Measurements from ENCODE around the gene GAST.

Gene GAST, protein sequence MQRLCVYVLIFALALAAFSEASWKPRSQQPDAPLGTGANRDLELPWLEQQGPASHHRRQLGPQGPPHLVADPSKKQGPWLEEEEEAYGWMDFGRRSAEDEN

DNA sequence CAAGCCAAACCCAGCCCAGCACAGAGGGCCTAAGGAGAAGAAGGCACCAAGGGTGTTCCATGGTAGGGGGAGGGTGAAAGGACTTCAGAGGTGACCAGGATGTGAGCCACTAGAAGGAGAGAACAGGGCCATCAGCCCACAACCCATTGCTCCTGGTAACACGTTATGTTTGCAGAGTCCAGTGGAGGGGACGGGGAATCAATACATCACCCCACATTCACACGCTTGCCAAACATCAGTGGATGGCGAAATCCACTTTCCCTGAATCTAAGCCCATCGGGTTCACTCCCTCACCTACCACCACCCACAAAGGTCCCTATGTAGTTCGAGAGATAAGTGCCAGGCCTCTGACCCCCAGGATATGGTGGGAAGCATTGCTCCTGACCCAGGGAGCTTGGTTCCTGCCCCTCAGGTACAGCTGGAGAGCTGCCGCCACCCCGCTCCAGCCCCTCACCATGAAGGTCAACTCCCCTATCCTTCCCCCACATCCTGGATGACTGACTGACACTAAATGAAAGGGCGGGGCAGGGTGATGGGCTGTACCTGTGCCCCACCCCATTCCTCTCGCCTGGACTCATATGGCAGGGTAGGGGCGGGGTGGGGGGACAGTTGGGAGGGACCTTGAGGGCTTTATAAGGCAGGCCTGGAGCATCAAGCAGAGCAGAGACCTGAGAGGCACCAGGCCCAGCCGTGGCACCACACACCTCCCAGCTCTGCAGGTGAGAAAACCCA lies at the start of gene GAST:
GAST (plus strand) TSS at position 663 of the 732 bp plus-strand sequence. CDS start 3,106 bp downstream, outside the sequence.
- H3K4me1 ChIP-seq (ENCODE audit: control insufficient read depth, insufficient read depth, low read length): no peaks in the 10 kb centered on the region
- H3K36me3 ChIP-seq (ENCODE audit: control insufficient read depth in 2 of 2, insufficient read depth in 2 of 2, low read length in 2 of 2): no peaks in the 10 kb centered on the region
- no peak within 1 kb of the TSS for H3K4me3 ChIP-seq (ENCODE audit: low read length in 2 of 2)
- no peaks in the 10 kb centered on the region for H3K9me3 ChIP-seq (ENCODE audit: control insufficient read depth in 2 of 2, low read length in 2 of 2)
- H3K27ac ChIP-seq (ENCODE audit: low read length): no peak within 1 kb of the TSS
- no peak within 1 kb of the TSS for H3K9ac ChIP-seq (ENCODE audit: low read length in 2 of 2)
- H3K27me3 ChIP-seq (ENCODE audit: control insufficient read depth in 1 of 2, insufficient read depth in 2 of 2, low read length in 2 of 2): peaks cover 0 to 2% of the 10 kb centered on the region in 2 donors

DNA sequence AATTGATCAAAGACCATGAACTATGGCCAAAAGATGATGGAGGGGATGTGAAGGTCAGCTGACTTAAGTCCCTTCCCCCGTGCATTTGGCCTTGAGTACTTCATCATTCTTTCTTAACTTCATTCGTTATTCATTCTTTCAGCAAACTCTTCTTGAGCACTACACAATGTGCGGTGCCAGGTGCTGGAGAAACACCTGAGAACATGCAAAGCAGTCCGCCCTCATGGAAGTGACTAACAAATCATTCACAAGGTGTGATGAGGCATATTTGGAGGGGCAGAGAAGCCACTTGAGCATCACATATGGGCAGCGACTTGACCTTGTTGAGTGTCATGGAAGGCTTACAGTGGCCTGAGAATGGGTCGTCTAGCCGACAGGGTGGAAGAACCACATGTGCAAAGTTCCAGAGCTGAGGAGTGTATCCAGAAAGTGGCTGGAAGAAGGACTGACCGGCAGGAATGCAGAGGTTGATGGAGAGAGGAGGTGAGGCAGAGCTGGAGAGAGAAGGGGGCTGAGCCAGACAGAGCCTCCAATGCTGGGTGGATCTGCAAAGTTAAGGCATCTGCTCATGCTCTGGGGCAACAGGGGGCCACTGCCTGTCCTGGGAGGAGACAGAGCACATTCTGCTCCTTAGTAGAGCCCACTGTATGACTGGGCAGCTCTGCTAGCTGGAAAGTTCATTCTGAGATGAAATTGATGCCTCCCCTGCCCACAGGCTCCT lies 48.5 kb upstream of the GAST start:
- H3K4me1 ChIP-seq (ENCODE audit: control insufficient read depth, insufficient read depth, low read length): peaks cover 21% of the 10 kb centered on the region

DNA sequence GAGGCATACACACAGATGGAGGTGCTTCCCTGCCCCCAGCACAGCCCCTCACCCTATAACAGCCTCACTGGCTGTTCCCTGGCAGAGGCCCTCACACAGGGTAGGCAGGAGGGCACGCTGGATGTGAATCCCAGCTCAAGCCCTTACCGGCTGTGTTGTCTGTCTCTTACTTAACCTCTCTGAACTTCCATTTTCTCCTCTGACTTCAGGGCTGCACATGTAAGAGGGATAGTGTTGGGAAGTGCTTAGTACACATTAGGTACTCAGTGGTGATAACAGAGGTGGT lies 48.0 kb upstream of the GAST start:
- Histone ChIP-seq H3K9me3 (ENCODE audit: control insufficient read depth in 2 of 2, low read length in 2 of 2) (no peaks in the 10 kb centered on the region), H3K36me3 (ENCODE audit: control insufficient read depth in 2 of 2, insufficient read depth in 2 of 2, low read length in 2 of 2) (no peaks in the 10 kb centered on the region), H3K4me3 (ENCODE audit: low read length in 2 of 2) (no peak overlapping the region), H3K27ac (ENCODE audit: low read length) (no peak overlapping the region), H3K27me3 (ENCODE audit: control insufficient read depth in 1 of 2, insufficient read depth in 2 of 2, low read length in 2 of 2) (no peaks in the 10 kb centered on the region), H3K9ac (ENCODE audit: low read length in 2 of 2) (no peak overlapping the region), H3K4me1 (ENCODE audit: control insufficient read depth, insufficient read depth, low read length) (peaks cover 21% of the 10 kb centered on the region)

More for the DNA sequence above, 48.5 kb upstream of the GAST start:
- H3K9me3 ChIP-seq (ENCODE audit: control insufficient read depth in 2 of 2, low read length in 2 of 2): no peaks in the 10 kb centered on the region
- no peak overlapping the region for H3K4me3 ChIP-seq (ENCODE audit: low read length in 2 of 2)
- H3K9ac ChIP-seq (ENCODE audit: low read length in 2 of 2): no peak overlapping the region
- no peaks in the 10 kb centered on the region for H3K27me3 ChIP-seq (ENCODE audit: control insufficient read depth in 1 of 2, insufficient read depth in 2 of 2, low read length in 2 of 2)
- no peak overlapping the region for H3K27ac ChIP-seq (ENCODE audit: low read length)
- no peaks in the 10 kb centered on the region for H3K36me3 ChIP-seq (ENCODE audit: control insufficient read depth in 2 of 2, insufficient read depth in 2 of 2, low read length in 2 of 2)

DNA sequence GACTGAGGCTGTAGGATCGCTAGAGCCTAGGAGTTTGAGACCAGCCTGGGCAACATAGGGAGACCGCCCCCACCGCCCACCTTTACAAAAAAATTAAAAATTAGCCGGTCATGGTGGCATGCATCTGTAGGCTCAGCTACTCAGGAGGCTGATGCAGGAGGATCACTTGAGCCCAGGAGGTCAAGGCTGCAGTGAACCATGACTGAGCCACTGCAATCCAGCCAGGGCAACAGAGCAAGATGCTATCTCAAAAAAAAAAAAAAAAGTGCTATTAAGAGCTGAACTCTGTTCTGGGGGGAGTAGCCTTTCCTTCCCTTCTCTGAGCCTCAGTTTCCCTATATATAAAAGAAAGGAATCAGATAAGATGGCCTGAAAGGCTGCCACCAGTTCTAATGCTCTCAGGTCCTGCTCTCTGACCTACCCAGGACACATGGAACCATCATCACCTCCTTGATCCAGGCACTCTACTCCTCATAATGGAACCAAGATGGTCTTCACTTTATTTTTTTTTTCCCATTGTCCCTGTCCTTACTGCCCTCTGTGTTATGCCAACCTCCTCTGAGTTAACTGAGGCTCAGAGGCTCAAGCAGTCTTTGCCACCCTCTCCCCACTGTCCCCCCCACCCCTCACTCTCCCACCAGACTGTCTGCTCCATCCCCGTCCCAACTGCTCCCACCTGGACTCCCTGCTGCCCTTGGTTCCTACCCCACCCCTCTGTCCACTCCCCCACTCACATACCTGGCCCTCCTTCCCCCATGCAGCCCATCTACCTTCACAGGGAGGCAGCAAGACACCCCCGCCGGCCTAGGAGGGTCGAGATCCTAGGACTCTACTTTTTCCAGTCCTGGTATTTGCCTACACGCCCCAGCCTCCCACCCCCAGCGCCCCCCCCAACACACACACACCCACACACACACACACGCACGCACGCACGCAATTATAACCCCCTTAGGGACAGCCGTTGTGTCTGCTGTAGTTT lies 47.3 kb upstream of the GAST start:
- Histone ChIP-seq H3K9me3 (ENCODE audit: control insufficient read depth in 2 of 2, low read length in 2 of 2) (no peaks in the 10 kb centered on the region), H3K9ac (ENCODE audit: low read length in 2 of 2) (peak overlapping the region; percentile 80 to 84), H3K4me3 (ENCODE audit: low read length in 2 of 2) (peak overlapping the region; percentile 80 to 96), H3K27ac (ENCODE audit: low read length) (no peak overlapping the region), H3K36me3 (ENCODE audit: control insufficient read depth in 2 of 2, insufficient read depth in 2 of 2, low read length in 2 of 2) (no peaks in the 10 kb centered on the region), H3K4me1 (ENCODE audit: control insufficient read depth, insufficient read depth, low read length) (peaks cover 21% of the 10 kb centered on the region), H3K27me3 (ENCODE audit: control insufficient read depth in 1 of 2, insufficient read depth in 2 of 2, low read length in 2 of 2) (no peaks in the 10 kb centered on the region)

DNA sequence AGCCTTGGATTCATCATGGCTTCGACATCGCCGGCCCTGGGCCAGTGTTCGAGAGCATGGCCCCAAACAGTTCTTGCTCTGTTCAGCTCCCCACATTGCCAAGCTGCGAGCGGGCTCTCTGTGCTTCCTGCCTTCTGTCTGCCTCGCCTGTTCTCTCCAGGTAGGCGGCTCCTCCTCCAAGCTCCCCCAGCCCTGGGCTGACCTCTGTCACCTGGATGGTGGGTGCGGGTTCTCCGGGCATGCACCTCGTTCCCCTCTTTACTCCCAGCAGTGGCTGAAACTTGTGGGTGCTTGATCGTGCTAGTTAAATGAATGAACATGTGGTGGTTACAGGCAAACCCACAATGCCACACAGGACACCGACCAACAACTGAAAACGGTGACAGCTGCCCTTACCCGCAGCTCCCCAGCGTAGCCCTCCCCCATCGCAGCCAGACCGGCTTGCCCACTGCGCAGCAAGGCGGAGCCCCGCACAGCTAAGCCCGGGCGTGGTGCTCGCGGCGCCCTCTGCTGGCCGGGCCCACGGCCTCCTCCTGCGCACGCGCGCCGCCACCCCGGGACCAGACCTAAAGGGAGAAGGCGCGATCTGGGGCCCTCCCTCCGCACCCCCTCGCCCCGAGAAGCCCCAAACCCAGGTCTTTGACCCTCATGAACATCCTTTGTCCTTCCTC lies 46.4 kb upstream of the GAST start:
- Histone ChIP-seq H3K27me3 (ENCODE audit: control insufficient read depth in 1 of 2, insufficient read depth in 2 of 2, low read length in 2 of 2) (no peaks in the 10 kb centered on the region), H3K36me3 (ENCODE audit: control insufficient read depth in 2 of 2, insufficient read depth in 2 of 2, low read length in 2 of 2) (no peaks in the 10 kb centered on the region)

DNA sequence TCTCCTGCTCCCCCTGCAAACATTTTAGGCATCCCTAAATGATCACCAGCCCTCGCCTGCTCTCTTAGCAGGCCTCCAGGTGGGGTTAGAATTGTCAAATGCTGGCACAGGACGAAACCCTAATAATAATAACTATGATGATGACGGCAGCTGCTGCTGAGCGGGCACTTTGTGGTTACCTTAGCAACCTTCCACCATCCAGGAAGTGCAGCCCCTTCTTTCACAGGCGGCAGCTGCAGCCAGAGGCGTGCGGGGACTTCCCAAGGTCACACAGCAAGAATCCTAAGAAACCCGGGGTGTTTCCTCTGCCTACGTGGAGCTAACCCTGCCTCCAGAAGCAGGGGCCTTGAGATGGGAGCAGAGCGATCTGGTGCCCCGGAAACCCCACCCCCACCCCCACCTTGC lies 45.9 kb upstream of the GAST start:
- H3K36me3 ChIP-seq (ENCODE audit: control insufficient read depth in 2 of 2, insufficient read depth in 2 of 2, low read length in 2 of 2): no peaks in the 10 kb centered on the region
- no peaks in the 10 kb centered on the region for H3K27me3 ChIP-seq (ENCODE audit: control insufficient read depth in 1 of 2, insufficient read depth in 2 of 2, low read length in 2 of 2)
- H3K4me1 ChIP-seq (ENCODE audit: control insufficient read depth, insufficient read depth, low read length): peaks cover 21% of the 10 kb centered on the region
- H3K9me3 ChIP-seq (ENCODE audit: control insufficient read depth in 2 of 2, low read length in 2 of 2): no peaks in the 10 kb centered on the region
- H3K4me3 ChIP-seq (ENCODE audit: low read length in 2 of 2): peak overlapping the region; percentile 80 to 96
- peak overlapping the region; percentile 86 for H3K27ac ChIP-seq (ENCODE audit: low read length)
- H3K9ac ChIP-seq (ENCODE audit: low read length in 2 of 2): peak overlapping the region; percentile 66 to 80

More for the DNA sequence above, 46.4 kb upstream of the GAST start:
- Histone ChIP-seq H3K4me1 (ENCODE audit: control insufficient read depth, insufficient read depth, low read length) (peaks cover 21% of the 10 kb centered on the region), H3K9ac (ENCODE audit: low read length in 2 of 2) (peak overlapping the region; percentile 80 to 84), H3K4me3 (ENCODE audit: low read length in 2 of 2) (peak overlapping the region; percentile 80 to 96), H3K27ac (ENCODE audit: low read length) (peak overlapping the region; percentile 86), H3K9me3 (ENCODE audit: control insufficient read depth in 2 of 2, low read length in 2 of 2) (no peaks in the 10 kb centered on the region)

DNA sequence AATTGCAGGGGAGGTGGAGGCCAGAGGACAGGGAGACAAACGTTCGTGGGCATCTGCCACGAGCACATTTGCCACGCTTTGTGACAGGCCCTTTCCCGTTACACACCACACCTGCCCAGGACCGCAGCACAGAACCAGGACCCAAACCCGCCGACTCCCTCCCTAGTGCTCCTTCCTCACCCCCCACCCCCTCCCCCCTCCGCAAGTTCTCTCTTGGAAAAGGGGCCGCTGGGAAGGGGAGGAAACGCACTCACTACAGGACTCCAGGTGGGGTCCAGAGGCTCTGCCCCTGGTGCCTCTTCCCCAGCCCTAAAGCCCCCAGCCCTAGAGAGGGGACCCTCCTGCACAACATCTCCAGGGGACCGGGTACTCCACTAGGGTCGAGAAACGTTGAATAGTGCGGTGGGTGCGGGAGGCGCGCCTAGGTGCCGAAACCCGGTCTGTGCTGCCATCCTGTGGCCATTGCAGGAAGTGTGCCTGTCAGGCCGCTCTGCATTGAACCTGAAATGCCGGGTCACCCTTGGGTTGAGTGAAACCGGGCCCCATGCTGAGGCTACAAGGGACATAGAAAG lies 45.3 kb upstream of the GAST start:
- Histone ChIP-seq H3K9ac (ENCODE audit: low read length in 2 of 2) (peak overlapping the region in 1 of 2 donors; percentile 55), H3K4me1 (ENCODE audit: control insufficient read depth, insufficient read depth, low read length) (peaks cover 21% of the 10 kb centered on the region), H3K27me3 (ENCODE audit: control insufficient read depth in 1 of 2, insufficient read depth in 2 of 2, low read length in 2 of 2) (no peaks in the 10 kb centered on the region), H3K9me3 (ENCODE audit: control insufficient read depth in 2 of 2, low read length in 2 of 2) (no peaks in the 10 kb centered on the region), H3K27ac (ENCODE audit: low read length) (peak overlapping the region; percentile 86), H3K4me3 (ENCODE audit: low read length in 2 of 2) (peak overlapping the region; percentile 80 to 96), H3K36me3 (ENCODE audit: control insufficient read depth in 2 of 2, insufficient read depth in 2 of 2, low read length in 2 of 2) (no peaks in the 10 kb centered on the region)

DNA sequence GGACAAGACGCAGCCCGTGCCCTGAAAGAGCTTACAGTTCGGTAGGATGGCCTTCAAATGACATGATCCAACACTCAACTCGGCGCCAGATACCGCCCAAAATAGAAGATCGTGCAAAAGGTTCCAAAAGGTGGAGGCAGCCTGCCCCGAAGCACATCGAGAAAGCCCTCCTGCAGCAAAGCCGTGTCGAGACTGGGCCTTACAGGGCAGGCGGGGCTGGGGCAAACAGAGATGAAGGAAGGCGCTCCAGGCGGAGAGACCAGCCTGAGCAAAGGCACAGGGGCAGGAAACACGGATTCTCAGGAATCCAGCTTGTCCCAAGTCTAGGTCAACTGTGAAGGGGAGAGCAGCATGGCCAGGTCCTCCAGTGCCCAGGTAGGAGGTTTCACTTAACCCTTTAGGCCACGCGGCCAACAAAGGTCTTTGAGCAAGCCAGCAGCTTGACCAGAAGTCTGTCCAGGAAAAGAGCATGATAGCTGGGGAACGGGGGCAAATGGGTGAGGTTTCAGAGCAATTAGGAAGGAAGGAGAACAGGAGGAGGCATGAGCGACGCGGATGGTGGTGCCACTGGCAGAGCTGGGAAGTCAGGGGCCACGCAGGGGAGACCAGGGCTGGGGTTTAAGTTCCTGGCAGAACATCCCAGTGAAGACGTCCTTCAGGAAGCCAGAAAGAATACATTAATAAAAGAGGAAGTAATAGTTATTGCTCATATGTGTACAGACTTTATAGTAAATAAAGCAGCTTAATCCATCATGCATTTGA lies 44.7 kb upstream of the GAST start:
- peaks cover 21% of the 10 kb centered on the region for H3K4me1 ChIP-seq (ENCODE audit: control insufficient read depth, insufficient read depth, low read length)
- no peak overlapping the region for H3K27ac ChIP-seq (ENCODE audit: low read length)
- no peaks in the 10 kb centered on the region for H3K27me3 ChIP-seq (ENCODE audit: control insufficient read depth in 1 of 2, insufficient read depth in 2 of 2, low read length in 2 of 2)
- no peaks in the 10 kb centered on the region for H3K9me3 ChIP-seq (ENCODE audit: control insufficient read depth in 2 of 2, low read length in 2 of 2)
- peak overlapping the region in 1 of 2 donors; percentile 80 for H3K4me3 ChIP-seq (ENCODE audit: low read length in 2 of 2)
- H3K36me3 ChIP-seq (ENCODE audit: control insufficient read depth in 2 of 2, insufficient read depth in 2 of 2, low read length in 2 of 2): no peaks in the 10 kb centered on the region
- peak overlapping the region in 1 of 2 donors; percentile 13 for H3K9ac ChIP-seq (ENCODE audit: low read length in 2 of 2)

DNA sequence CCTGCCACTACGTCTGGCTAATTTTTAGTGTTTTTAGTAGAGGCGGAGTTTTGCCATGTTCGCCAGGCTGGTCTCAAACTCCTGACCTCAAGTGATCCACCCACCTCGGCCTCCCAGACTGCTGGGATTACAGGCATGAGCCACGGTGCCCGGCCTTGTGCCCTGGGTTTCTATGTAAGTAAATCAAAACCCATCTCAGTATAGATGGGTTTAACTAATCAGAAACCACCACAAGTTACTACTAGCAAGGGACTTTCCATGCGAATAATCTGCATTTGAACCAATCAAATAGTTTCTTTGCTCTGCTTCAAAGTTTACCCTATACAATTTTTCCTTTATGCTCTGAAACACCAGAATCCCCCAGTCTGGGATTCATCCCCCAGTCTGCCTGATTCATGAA lies 40.0 kb upstream of the GAST start:
- Histone ChIP-seq H3K9ac (ENCODE audit: low read length in 2 of 2) (no peak overlapping the region), H3K4me1 (ENCODE audit: control insufficient read depth, insufficient read depth, low read length) (peaks cover 4% of the 10 kb centered on the region), H3K9me3 (ENCODE audit: control insufficient read depth in 2 of 2, low read length in 2 of 2) (no peaks in the 10 kb centered on the region), H3K27me3 (ENCODE audit: control insufficient read depth in 1 of 2, insufficient read depth in 2 of 2, low read length in 2 of 2) (no peaks in the 10 kb centered on the region), H3K27ac (ENCODE audit: low read length) (no peak overlapping the region), H3K4me3 (ENCODE audit: low read length in 2 of 2) (no peak overlapping the region), H3K36me3 (ENCODE audit: control insufficient read depth in 2 of 2, insufficient read depth in 2 of 2, low read length in 2 of 2) (no peaks in the 10 kb centered on the region)
